Stimulated activated CD4-positive, alpha-beta T cell treated with anti-CD3 and anti-CD28 coated beads, Interleukin-1b, Interleukin-23, amount 100 ng/mL, for 1 hour (primary cell): ENCODE measurements around the gene OLFML3.
"Not testable (repeated sequence)": the region's sequence is repeated elsewhere in the genome, so short reads cannot be mapped to it uniquely, and the experiment has no call there.

ENCODE experiments used
- DNase-seq, 2 donors: peaks; one replicate each; pipeline ENCODE4 v3.0.0-alpha.2; 2020; ENCODE audit warnings: low read depth in 2 of 2

Gene OLFML3

GRCh38 chr1:113978863-113979702 lies at the start of gene OLFML3:
Gene OLFML3 (plus strand): TSS chr1:113979474. CDS start chr1:113979517, 43 bp downstream.
- peak in 1 of 2 donors; percentile 22 for DNase-seq

- DNase-seq: peak; percentile 26 to 28
Measured at GRCh38 chr1:113929750-113930498, 49.4 kb upstream of the OLFML3 start.

- DNase-seq: peak; percentile 10 to 34
Measured at GRCh38 chr1:113930499-113931161, 48.6 kb upstream of the OLFML3 start.

- no peak for DNase-seq
Measured at GRCh38 chr1:113931451-113931851, 47.8 kb upstream of the OLFML3 start.

- no peak for DNase-seq
Measured at GRCh38 chr1:113934006-113934405, 45.3 kb upstream of the OLFML3 start.

GRCh38 chr1:113934511-113935055 lies 44.7 kb upstream of the OLFML3 start:
- no peak for DNase-seq

- DNase-seq: no peak
Measured at GRCh38 chr1:113935176-113935575, 44.1 kb upstream of the OLFML3 start.

- DNase-seq: no peak
Measured at GRCh38 chr1:113935970-113936369, 43.3 kb upstream of the OLFML3 start.

- DNase-seq: no peak
Measured at GRCh38 chr1:113937146-113937545, 42.1 kb upstream of the OLFML3 start.

- no peak for DNase-seq
Measured at GRCh38 chr1:113938192-113938591, 41.1 kb upstream of the OLFML3 start.

GRCh38 chr1:113940365-113941244 lies 38.7 kb upstream of the OLFML3 start:
- no peak for DNase-seq

- DNase-seq: no peak
Measured at GRCh38 chr1:113941245-113941559, 38.1 kb upstream of the OLFML3 start.

GRCh38 chr1:113942527-113942926 lies 36.7 kb upstream of the OLFML3 start:
- DNase-seq: no peak

GRCh38 chr1:113943028-113943811 lies 36.1 kb upstream of the OLFML3 start:
- no peak for DNase-seq

GRCh38 chr1:113945329-113945728 lies 33.9 kb upstream of the OLFML3 start:
- DNase-seq: no peak

GRCh38 chr1:113946112-113946511 lies 33.2 kb upstream of the OLFML3 start:
- no peak for DNase-seq

GRCh38 chr1:113946678-113947387 lies 32.4 kb upstream of the OLFML3 start:
- no peak for DNase-seq

GRCh38 chr1:113947388-113948107 lies 31.7 kb upstream of the OLFML3 start:
- no peak for DNase-seq

- DNase-seq: not testable (repeated sequence)
Measured at GRCh38 chr1:113948151-113948550, 31.1 kb upstream of the OLFML3 start.
